A673 (cell line): ENCODE measurements around the gene SLC22A1. TPM values are rescaled to one million over a fixed set of nuclear protein-coding genes. Genes with fewer than 3 reads are reported as not detected.

Source experiments
- BruUV-seq: library from RNA; stranded (reverse); fragments of 400-500 nt; replicated peaks from 2 replicates; lab custom pipeline; 2021; lab: Mats Ljungman, UMichigan
- CTCF ChIA-PET: fragments of 300-600 bp; sonication (Branson Sonifier 250); formaldehyde crosslinking; loops from one replicate; lab custom pipeline; 2022; ENCODE audit warnings: antibody characterized with exemption; lab: Charles Lee
- POLR2A ChIA-PET: fragments of 300-600 bp; sonication (Branson Sonifier 250); formaldehyde crosslinking; loops from one replicate; lab custom pipeline; 2022; ENCODE audit warnings: antibody characterized with exemption; ENCODE audit not compliant: low non-redundant PET; lab: Charles Lee
- DNase-seq: peaks from one replicate; pipeline ENCODE4 v3.0.0-alpha.2; 2015; ENCODE audit warnings: low spot score
- H3K27ac ChIP-seq: fragments of 200-600 bp; sonication (generic); 2 replicates; pipeline ENCODE4 v1.5.1; 2016; ENCODE audit warnings: mixed run types, low read depth, mild to moderate bottlenecking, mixed read lengths, antibody characterized with exemption, low read length; ENCODE audit not compliant: poor library complexity, severe bottlenecking
- H3K27me3 ChIP-seq: fragments of 200-600 bp; sonication (generic); replicated peaks from 2 replicates; pipeline ENCODE4 v1.6.1; 2017; ENCODE audit warnings: mixed run types, low read depth, mild to moderate bottlenecking, mixed read lengths, antibody characterized with exemption, low read length; ENCODE audit not compliant: insufficient read depth, poor library complexity
- H3K36me3 ChIP-seq: fragments of 200-600 bp; sonication (generic); 2 replicates; pipeline ENCODE4 v1.6.1; 2016; ENCODE audit warnings: mixed run types, mild to moderate bottlenecking, mixed read lengths, antibody characterized with exemption, low read length; ENCODE audit not compliant: insufficient read depth, poor library complexity, severe bottlenecking
- H3K4me1 ChIP-seq: fragments of 200-600 bp; sonication (generic); 2 replicates; pipeline ENCODE4 v1.6.1; 2017; ENCODE audit warnings: mixed run types, mild to moderate bottlenecking, mixed read lengths, antibody characterized with exemption, low read length; ENCODE audit not compliant: insufficient read depth, poor library complexity, severe bottlenecking
- H3K4me3 ChIP-seq: fragments of 200-600 bp; sonication (generic); 2 replicates; pipeline ENCODE4 v1.5.1; 2016; ENCODE audit warnings: low read depth, mixed run types, mild to moderate bottlenecking, mixed read lengths, low read length; ENCODE audit not compliant: poor library complexity, severe bottlenecking
- H3K9me3 ChIP-seq: fragments of 200-600 bp; sonication (generic); 2 replicates; pipeline ENCODE4 v1.6.1; 2016; ENCODE audit warnings: mixed run types, low read depth, mild to moderate bottlenecking, mixed read lengths, antibody characterized with exemption, low read length; ENCODE audit not compliant: poor library complexity, severe bottlenecking
- CTCF ChIP-seq: fragments of 300-800, 200-600 bp; sonication (generic); conservative IDR thresholded peaks from 2 replicates; pipeline ENCODE4 v1.5.1; 2017; ENCODE audit warnings: low read depth, mild to moderate bottlenecking, antibody characterized with exemption, low read length, moderate library complexity, mixed read lengths
- EZH2 ChIP-seq: fragments of 200-600 bp; sonication (generic); IDR thresholded peaks from 2 replicates; pipeline ENCODE4 v1.6.1; 2017; ENCODE audit warnings: borderline replicate concordance, low read depth, mild to moderate bottlenecking, mixed read lengths, antibody characterized with exemption, low read length; ENCODE audit not compliant: poor library complexity, severe bottlenecking
- intact Hi-C: fragments of 100-400 bp; cut with micrococcal nuclease; formaldehyde crosslinking; loops from one replicate; pipeline ENCODE4 v1.10.0; 2022; ENCODE audit not compliant: unreplicated experiment
- total RNA-seq: library from RNA; stranded (reverse); gene quantifications from 2 replicates; pipeline ENCODE4 v1.2.3, GENCODE V29; 2021

SLC22A1 gene
- total RNA-seq, 1 experiment from 2014 or later: 3.3 TPM

GRCh38 chr6:160106701-160107100 lies 14.9 kb upstream of the SLC22A1 start:
- ChIA-PET POLR2A (no interaction called here), CTCF (no interaction called here)
- intact Hi-C loops: no loop called here
- Histone ChIP-seq H3K9me3 (no peaks in the 10 kb centered on the region), H3K27ac (no peak overlapping the region), H3K36me3 (peaks cover 10% of the 10 kb centered on the region), H3K27me3 (no peaks in the 10 kb centered on the region), H3K4me1 (no peaks in the 10 kb centered on the region), H3K4me3 (no peak overlapping the region)
- no TSS peak for BruUV-seq
- no peak for DNase-seq
- TF ChIP-seq EZH2: no peak
- no peak for TF ChIP-seq CTCF

- no peaks in the 10 kb centered on the region for H3K27me3 ChIP-seq
- no TSS peak for BruUV-seq
- intact Hi-C loops: no loop called here
These were observed 13.5 kb upstream of the SLC22A1 start for GRCh38 chr6:160108077-160108476.

GRCh38 chr6:160110586-160111123 lies 11.0 kb upstream of the SLC22A1 start:
- Histone ChIP-seq H3K27me3 (no peaks in the 10 kb centered on the region), H3K36me3 (no peaks in the 10 kb centered on the region), H3K4me3 (no peak overlapping the region), H3K27ac (no peak overlapping the region), H3K9me3 (no peaks in the 10 kb centered on the region), H3K4me1 (no peaks in the 10 kb centered on the region)
- no TSS peak for BruUV-seq
- ChIA-PET POLR2A (no interaction called here), CTCF (no interaction called here)
- no peak for DNase-seq
- no peak for TF ChIP-seq EZH2
- TF ChIP-seq CTCF: no peak
- intact Hi-C loops: no loop called here

More at GRCh38 chr6:160108077-160108476, 13.5 kb upstream of the SLC22A1 start:
- no peak for TF ChIP-seq EZH2
- no peak for TF ChIP-seq CTCF
- H3K27ac ChIP-seq: no peak overlapping the region
- ChIA-PET CTCF (no interaction called here), POLR2A (no interaction called here)
- no peaks in the 10 kb centered on the region for H3K4me1 ChIP-seq
- no peak for DNase-seq
- no peaks in the 10 kb centered on the region for H3K9me3 ChIP-seq
- H3K36me3 ChIP-seq: peaks cover 10% of the 10 kb centered on the region
- no peak overlapping the region for H3K4me3 ChIP-seq
